ENCODE measurements around the gene ENOX1.

Gene ENOX1

GRCh38 chr13:43669964-43670363 is 116.8 kb downstream of the ENOX1 start (continued):
- TF ChIP-seq ZBTB26 (tag by site-specific recombination; optimal IDR thresholded peaks at IDR 0.05) (no peak), PBX3 (CRISPR knock-in tag; IDR thresholded peaks at IDR 0.05) (no peak), ZNF426 (tag by site-specific recombination; IDR thresholded peaks at IDR 0.05) (no peak)

- H3K36me3 ChIP-seq (ENCODE audit: control insufficient read depth in 2 of 2, insufficient read depth in 1 of 2, low read length in 2 of 2) = no peaks in the 10 kb centered on the region
- H3K4me1 ChIP-seq (ENCODE audit: control insufficient read depth, insufficient read depth, low read length) = 0 out of 2 replicates have a peak, but pooled peaks cover 6% of the 10 kb centered on the region
- H3K9me3 ChIP-seq (ENCODE audit: control insufficient read depth, insufficient read depth, low read depth, low read length) = no peaks in the 10 kb centered on the region
- CTCF ChIA-PET = no interaction called here
- H3K27ac ChIP-seq (ENCODE audit: extremely low read depth, low read depth, low read length) = no peak overlapping the region
- TF ChIP-seq, protein P1, sequence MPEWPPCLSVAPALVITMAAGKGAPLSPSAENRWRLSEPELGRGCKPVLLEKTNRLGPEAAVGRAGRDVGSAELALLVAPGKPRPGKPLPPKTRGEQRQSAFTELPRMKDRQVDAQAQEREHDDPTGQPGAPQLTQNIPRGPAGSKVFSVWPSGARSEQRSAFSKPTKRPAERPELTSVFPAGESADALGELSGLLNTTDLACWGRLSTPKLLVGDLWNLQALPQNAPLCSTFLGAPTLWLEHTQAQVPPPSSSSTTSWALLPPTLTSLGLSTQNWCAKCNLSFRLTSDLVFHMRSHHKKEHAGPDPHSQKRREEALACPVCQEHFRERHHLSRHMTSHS (tag by site-specific recombination; IDR thresholded peaks at IDR 0.05) = no peak
- TF ChIP-seq PRDM1 (tag by site-specific recombination; IDR thresholded peaks at IDR 0.05) = peak; percentile 20; the same call in 1 of the 2 replicates
- POLR2A ChIA-PET = no interaction called here
- H3K4me3 ChIP-seq (ENCODE audit: low read depth, low read length) = no peak overlapping the region
Measured at GRCh38 chr13:43669101-43669500, 117.7 kb downstream of the ENOX1 start.

DNA sequence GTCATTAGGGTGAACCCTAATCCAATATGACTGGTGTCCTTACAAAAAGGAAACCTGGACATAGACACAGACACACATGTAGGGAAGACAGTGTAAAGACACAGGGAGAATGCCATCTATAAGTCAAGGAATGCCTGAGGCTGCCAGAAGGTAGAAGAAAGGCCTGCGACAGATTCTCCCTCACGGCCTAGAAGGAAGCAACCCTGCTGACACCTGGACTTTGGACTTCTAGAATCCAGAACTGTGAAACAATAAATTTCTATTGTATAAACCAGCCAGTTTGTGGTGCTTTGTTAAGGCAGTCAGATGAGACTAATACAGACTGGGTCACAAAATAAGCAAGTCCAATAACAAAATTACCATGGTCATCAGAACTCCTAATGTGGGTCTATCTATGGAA is 120.4 kb downstream of the ENOX1 start:
- H3K36me3 ChIP-seq (ENCODE audit: control insufficient read depth in 2 of 2, insufficient read depth in 1 of 2, low read length in 2 of 2) = no peaks in the 10 kb centered on the region
- no peaks in the 10 kb centered on the region for H3K9me3 ChIP-seq (ENCODE audit: control insufficient read depth, insufficient read depth, low read depth, low read length)
- ChIA-PET POLR2A (no interaction called here), CTCF (no interaction called here)
- H3K4me1 ChIP-seq (ENCODE audit: control insufficient read depth, insufficient read depth, low read length) = 0 out of 2 replicates have a peak, but pooled peaks cover 6% of the 10 kb centered on the region
- TF ChIP-seq ZNF138 (tag by site-specific recombination; IDR thresholded peaks at IDR 0.05; ENCODE audit: borderline replicate concordance) (no peak), ZNF596 (tag by site-specific recombination; IDR thresholded peaks at IDR 0.05) (no peak), ZBTB20 (tag by site-specific recombination; IDR thresholded peaks at IDR 0.05) (no peak), HOXC10 (CRISPR knock-in tag; IDR thresholded peaks at IDR 0.05) (no peak), ZNF169 (tag by site-specific recombination; IDR thresholded peaks at IDR 0.05) (no peak), ZNF785 (tag by site-specific recombination; IDR thresholded peaks at IDR 0.05) (no peak), ZNF76 (tag by site-specific recombination; IDR thresholded peaks at IDR 0.05; ENCODE audit: borderline replicate concordance, low read depth) (no peak), ZNF571 (tag by site-specific recombination; IDR thresholded peaks at IDR 0.05) (no peak), ZBTB7A (tag by site-specific recombination; IDR thresholded peaks at IDR 0.05; ENCODE audit: low read depth) (no peak), ZNF521 (tag by site-specific recombination; IDR thresholded peaks at IDR 0.05) (no peak), ZNF148 (tag by site-specific recombination; IDR thresholded peaks at IDR 0.05; ENCODE audit: borderline replicate concordance) (no peak), ZNF623 (tag by site-specific recombination; IDR thresholded peaks at IDR 0.05) (no peak), ZNF544 (tag by site-specific recombination; IDR thresholded peaks at IDR 0.05) (no peak), ZNF701 (tag by site-specific recombination; IDR thresholded peaks at IDR 0.05) (no peak), ZNF692 (tag by site-specific recombination; IDR thresholded peaks at IDR 0.05) (no peak), SP7 (tag by site-specific recombination; IDR thresholded peaks at IDR 0.05) (no peak)
- TF ChIP-seq, protein P2, sequence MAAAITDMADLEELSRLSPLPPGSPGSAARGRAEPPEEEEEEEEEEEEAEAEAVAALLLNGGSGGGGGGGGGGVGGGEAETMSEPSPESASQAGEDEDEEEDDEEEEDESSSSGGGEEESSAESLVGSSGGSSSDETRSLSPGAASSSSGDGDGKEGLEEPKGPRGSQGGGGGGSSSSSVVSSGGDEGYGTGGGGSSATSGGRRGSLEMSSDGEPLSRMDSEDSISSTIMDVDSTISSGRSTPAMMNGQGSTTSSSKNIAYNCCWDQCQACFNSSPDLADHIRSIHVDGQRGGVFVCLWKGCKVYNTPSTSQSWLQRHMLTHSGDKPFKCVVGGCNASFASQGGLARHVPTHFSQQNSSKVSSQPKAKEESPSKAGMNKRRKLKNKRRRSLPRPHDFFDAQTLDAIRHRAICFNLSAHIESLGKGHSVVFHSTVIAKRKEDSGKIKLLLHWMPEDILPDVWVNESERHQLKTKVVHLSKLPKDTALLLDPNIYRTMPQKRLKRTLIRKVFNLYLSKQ (tag by site-specific recombination; IDR thresholded peaks at IDR 0.05; ENCODE audit: borderline replicate concordance) = no peak
- no peak overlapping the region for H3K4me3 ChIP-seq (ENCODE audit: low read depth, low read length)
- no peak overlapping the region for H3K27ac ChIP-seq (ENCODE audit: extremely low read depth, low read depth, low read length)

Data from HEK293 (cell line).